OCI-LY3 (cell line): ENCODE measurements around the gene TALDO1.
"Not testable (repeated sequence)": the region's sequence is repeated elsewhere in the genome, so short reads cannot be mapped to it uniquely, and the experiment has no call there.

ENCODE experiments used
- H2AFZ ChIP-seq: fragments of 200-600, 300-600 bp; shearing (Covaris generic); 2 replicates; pipeline ENCODE4 v1.6.0; 2014; ENCODE audit warnings: antibody characterized with exemption, low read depth, low read length
- H3K27ac ChIP-seq: fragments of 200-600, 300-600 bp; sonication (generic); 2 replicates; pipeline ENCODE4 v1.5.1; 2014; ENCODE audit warnings: mild to moderate bottlenecking, low read length, moderate library complexity, mixed read lengths
- H3K27me3 ChIP-seq: fragments of 200-600, 300-600 bp; sonication (generic); 2 replicates; pipeline ENCODE4 v1.6.1; 2014; ENCODE audit warnings: low read depth, low read length, mixed read lengths
- H3K36me3 ChIP-seq: fragments of 200-600, 300-600 bp; sonication (generic); replicated peaks from 2 replicates; pipeline ENCODE3; 2014; ENCODE audit warnings: low read depth, low read length, mixed read lengths
- H3K4me1 ChIP-seq: fragments of 300-600, 200-600 bp; sonication (generic); 2 replicates; pipeline ENCODE4 v1.6.1; 2014; ENCODE audit warnings: low read length, mixed read lengths
- H3K4me2 ChIP-seq: fragments of 200-600, 300-600 bp; sonication (generic); 2 replicates; pipeline ENCODE4 v1.6.1; 2014; ENCODE audit warnings: low read length, mixed read lengths
- H3K4me3 ChIP-seq: fragments of 300-600, 200-600 bp; sonication (generic); 2 replicates; pipeline ENCODE4 v1.5.1; 2014; ENCODE audit warnings: antibody characterized with exemption, mild to moderate bottlenecking, low read length, moderate library complexity
- H3K79me2 ChIP-seq: fragments of 300-600, 200-600 bp; shearing (Covaris generic); 2 replicates; pipeline ENCODE4 v1.6.1; 2014; ENCODE audit warnings: mild to moderate bottlenecking, low read length, mixed read lengths
- H3K9ac ChIP-seq: fragments of 300-600, 200-600 bp; shearing (Covaris generic); 2 replicates; pipeline ENCODE4 v1.6.0; 2014; ENCODE audit warnings: mild to moderate bottlenecking, low read length, moderate library complexity
- H3K9me3 ChIP-seq: fragments of 200-600, 300-600 bp; shearing (Covaris generic); 2 replicates; pipeline ENCODE4 v1.6.1; 2014; ENCODE audit warnings: low read length, mixed read lengths; ENCODE audit not compliant: insufficient read depth
- H4K20me1 ChIP-seq: fragments of 200-600, 300-600 bp; sonication (generic); 2 replicates; pipeline ENCODE4 v1.6.1; 2016; ENCODE audit warnings: low read length, mixed read lengths; ENCODE audit not compliant: insufficient read depth
- EZH2phosphoT487 ChIP-seq: fragments of 200-600 bp; shearing (Covaris generic); IDR thresholded peaks from 2 replicates; pipeline ENCODE4 v1.6.1; 2018; ENCODE audit warnings: antibody characterized with exemption, mixed run types, low read depth
- TF ChIP-seq, protein P1 (sequence below): fragments of 200-600, 300-600 bp; sonication (generic); IDR thresholded peaks from 2 replicates; pipeline ENCODE4 v1.5.1; 2014; ENCODE audit warnings: antibody characterized with exemption, low read length, low read depth

The TALDO1 gene

DNA sequence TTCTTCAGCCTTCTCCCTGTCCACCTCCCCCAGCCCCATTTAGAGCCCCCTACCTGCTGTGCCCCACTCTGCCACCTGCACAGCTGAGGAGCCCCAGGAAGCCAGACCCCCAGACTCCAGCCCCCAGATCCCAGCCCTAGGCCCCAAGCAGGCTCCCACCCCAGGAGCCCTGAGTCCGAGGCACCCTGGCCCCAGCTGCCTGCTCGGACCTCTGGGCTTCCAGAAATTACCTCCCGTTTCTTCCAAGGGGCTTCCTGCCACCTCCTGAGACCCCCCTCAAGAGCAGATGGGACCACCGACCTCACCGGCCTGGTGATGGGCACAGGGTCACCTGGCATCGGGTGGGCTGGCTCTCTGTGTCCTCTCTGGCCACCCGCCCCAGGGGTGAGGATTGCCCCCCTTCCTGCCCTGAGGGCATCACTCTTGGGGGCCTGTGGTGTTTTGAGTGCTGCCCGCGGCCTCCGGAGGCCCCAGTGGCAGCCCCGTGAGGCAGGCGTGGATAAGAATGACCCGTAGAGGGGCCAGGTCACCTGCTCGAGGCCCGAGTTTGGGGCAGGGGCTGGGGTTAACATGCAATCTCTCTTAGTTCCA lies 18.3 kb upstream of the TALDO1 start:
- Histone ChIP-seq H4K20me1 (no peaks in the 10 kb centered on the region), H3K36me3 (no peaks in the 10 kb centered on the region), H3K9ac (no peak overlapping the region), H3K27me3 (peaks cover 19% of the 10 kb centered on the region), H3K4me1 (peaks cover 28% of the 10 kb centered on the region), H3K4me2 (no peak overlapping the region), H3K9me3 (no peaks in the 10 kb centered on the region), H3K27ac (no peak overlapping the region), H3K4me3 (no peak overlapping the region), H3K79me2 (no peaks in the 10 kb centered on the region), H2AFZ (no peak overlapping the region)
- TF ChIP-seq, protein P1, sequence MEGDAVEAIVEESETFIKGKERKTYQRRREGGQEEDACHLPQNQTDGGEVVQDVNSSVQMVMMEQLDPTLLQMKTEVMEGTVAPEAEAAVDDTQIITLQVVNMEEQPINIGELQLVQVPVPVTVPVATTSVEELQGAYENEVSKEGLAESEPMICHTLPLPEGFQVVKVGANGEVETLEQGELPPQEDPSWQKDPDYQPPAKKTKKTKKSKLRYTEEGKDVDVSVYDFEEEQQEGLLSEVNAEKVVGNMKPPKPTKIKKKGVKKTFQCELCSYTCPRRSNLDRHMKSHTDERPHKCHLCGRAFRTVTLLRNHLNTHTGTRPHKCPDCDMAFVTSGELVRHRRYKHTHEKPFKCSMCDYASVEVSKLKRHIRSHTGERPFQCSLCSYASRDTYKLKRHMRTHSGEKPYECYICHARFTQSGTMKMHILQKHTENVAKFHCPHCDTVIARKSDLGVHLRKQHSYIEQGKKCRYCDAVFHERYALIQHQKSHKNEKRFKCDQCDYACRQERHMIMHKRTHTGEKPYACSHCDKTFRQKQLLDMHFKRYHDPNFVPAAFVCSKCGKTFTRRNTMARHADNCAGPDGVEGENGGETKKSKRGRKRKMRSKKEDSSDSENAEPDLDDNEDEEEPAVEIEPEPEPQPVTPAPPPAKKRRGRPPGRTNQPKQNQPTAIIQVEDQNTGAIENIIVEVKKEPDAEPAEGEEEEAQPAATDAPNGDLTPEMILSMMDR: no peak
- TF ChIP-seq EZH2phosphoT487: no peak

DNA sequence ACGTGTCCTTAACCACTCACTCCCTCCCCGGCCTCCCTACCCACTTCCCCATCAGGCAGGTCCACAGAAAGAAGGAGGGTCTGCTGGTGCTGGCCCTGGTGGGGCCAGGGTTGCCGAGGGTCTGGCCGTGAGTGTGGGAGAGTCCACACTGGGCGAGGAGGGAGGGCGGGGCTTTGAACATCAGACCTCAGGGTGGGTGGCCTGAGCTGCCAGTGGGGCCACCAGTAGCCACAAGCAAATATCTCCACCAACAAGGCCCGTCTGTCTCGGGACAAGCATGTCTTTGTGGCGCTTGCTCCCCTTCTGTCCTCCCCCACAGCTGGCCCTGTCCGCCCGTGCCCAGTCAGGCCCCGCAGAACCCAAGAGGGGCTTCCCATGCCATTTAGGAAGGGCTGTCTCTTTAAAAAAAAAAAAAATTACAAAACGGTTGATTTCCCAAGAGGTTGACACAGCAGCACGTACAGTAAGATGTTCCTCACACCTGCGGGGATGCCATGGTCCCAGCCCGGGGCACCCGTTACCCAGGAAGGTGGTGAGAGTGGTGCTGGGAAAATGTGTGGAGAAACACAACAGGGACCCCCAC lies 17.7 kb upstream of the TALDO1 start:
- no peaks in the 10 kb centered on the region for H3K79me2 ChIP-seq
- TF ChIP-seq, protein P1: no peak
- no peak for TF ChIP-seq EZH2phosphoT487
- H3K9ac ChIP-seq: no peak overlapping the region
- no peak overlapping the region for H2AFZ ChIP-seq
- peaks cover 17% of the 10 kb centered on the region for H3K27me3 ChIP-seq
- no peak overlapping the region for H3K4me3 ChIP-seq
- no peaks in the 10 kb centered on the region for H3K9me3 ChIP-seq
- H3K4me1 ChIP-seq: peaks cover 25% of the 10 kb centered on the region
- no peaks in the 10 kb centered on the region for H4K20me1 ChIP-seq
- no peak overlapping the region for H3K27ac ChIP-seq
- H3K4me2 ChIP-seq: no peak overlapping the region
- no peaks in the 10 kb centered on the region for H3K36me3 ChIP-seq

DNA sequence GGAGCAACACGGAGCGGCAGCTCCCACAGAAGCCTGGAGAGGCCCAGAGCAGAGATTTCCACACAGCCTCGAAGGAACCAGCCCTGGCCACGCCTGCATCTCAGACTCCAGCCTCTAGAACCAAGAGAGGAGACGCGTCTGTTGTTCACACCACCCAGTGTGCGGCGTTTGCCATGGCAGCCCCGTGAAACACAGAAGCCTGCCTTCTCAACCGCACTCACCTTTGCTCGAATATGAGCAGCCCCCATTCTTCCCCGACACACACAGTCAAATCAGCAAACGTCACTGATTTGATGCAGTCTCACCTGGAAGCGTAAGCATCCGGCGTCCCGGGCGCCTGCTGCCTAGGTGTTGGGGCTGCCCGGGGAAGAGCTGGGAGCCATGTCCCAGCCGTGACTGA lies 14.2 kb upstream of the TALDO1 start:
- Histone ChIP-seq H2AFZ (no peak overlapping the region), H3K4me2 (no peak overlapping the region), H3K4me3 (no peak overlapping the region), H3K27ac (no peak overlapping the region), H3K36me3 (no peaks in the 10 kb centered on the region), H3K9ac (no peak overlapping the region), H3K27me3 (peaks cover 14% of the 10 kb centered on the region), H3K9me3 (no peaks in the 10 kb centered on the region), H3K79me2 (no peaks in the 10 kb centered on the region), H3K4me1 (peaks cover 5% of the 10 kb centered on the region; the same call in 1 of the 2 replicates), H4K20me1 (no peaks in the 10 kb centered on the region)
- TF ChIP-seq, protein P1: no peak
- TF ChIP-seq EZH2phosphoT487: no peak

DNA sequence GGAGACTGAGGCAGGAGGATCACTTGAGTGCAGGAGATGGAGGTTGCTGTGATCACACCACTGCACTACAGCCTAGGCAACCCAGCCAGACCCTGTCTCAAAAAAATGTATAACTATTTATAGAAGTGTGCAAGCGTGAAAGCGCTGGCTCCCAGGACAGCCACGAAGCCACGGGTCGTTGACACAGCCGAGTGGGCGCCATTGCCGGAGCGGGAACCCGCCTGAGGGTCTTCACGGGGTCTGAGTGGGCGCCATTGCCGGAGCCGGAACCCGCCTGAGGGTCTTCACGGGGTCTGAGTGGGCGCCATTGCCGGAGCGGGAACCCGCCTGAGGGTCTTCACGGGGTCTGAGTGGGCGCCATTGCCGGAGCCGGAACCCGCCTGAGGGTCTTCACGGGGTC lies 12.7 kb upstream of the TALDO1 start:
- H3K4me3 ChIP-seq: not testable (repeated sequence)

More for the DNA sequence above, 12.7 kb upstream of the TALDO1 start:
- H3K4me1 ChIP-seq, H3K9me3 ChIP-seq, H2AFZ ChIP-seq, H3K79me2 ChIP-seq, H4K20me1 ChIP-seq, H3K4me2 ChIP-seq, H3K9ac ChIP-seq, H3K27ac ChIP-seq, H3K36me3 ChIP-seq: not testable (repeated sequence)
- H3K27me3 ChIP-seq: peaks cover 17% of the 10 kb centered on the region
